Breast epithelium (tissue), 3 donors: ENCODE measurements around the gene CNTN5.

Experiments used
- POLR2AphosphoS5 ChIP-seq, 3 donors: sonication (generic); formaldehyde crosslinking; IDR thresholded peaks; one replicate each; pipeline ENCODE4 v1.6.1; 2017; ENCODE audit warnings: antibody characterized with exemption in 3 of 3
- TF ChIP-seq, protein P1 (sequence below), 3 donors: fragments of 450-650 bp; IDR thresholded peaks; one replicate each; pipeline ENCODE4 v1.5.1; 2016 to 2017; ENCODE audit warnings: antibody characterized with exemption in 3 of 3, mild to moderate bottlenecking in 3 of 3, moderate library complexity in 3 of 3

GRCh38 chr11:100303897-100304296 is 1283.1 kb downstream of the CNTN5 start:
- TF ChIP-seq, protein P1, sequence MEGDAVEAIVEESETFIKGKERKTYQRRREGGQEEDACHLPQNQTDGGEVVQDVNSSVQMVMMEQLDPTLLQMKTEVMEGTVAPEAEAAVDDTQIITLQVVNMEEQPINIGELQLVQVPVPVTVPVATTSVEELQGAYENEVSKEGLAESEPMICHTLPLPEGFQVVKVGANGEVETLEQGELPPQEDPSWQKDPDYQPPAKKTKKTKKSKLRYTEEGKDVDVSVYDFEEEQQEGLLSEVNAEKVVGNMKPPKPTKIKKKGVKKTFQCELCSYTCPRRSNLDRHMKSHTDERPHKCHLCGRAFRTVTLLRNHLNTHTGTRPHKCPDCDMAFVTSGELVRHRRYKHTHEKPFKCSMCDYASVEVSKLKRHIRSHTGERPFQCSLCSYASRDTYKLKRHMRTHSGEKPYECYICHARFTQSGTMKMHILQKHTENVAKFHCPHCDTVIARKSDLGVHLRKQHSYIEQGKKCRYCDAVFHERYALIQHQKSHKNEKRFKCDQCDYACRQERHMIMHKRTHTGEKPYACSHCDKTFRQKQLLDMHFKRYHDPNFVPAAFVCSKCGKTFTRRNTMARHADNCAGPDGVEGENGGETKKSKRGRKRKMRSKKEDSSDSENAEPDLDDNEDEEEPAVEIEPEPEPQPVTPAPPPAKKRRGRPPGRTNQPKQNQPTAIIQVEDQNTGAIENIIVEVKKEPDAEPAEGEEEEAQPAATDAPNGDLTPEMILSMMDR (IDR thresholded peaks at IDR 0.05) = no peak
- TF ChIP-seq POLR2AphosphoS5 (IDR thresholded peaks at IDR 0.05) = no peak
